H1 (cell line): ENCODE results near the gene GABPA. TPM values are rescaled to one million over a fixed set of nuclear protein-coding genes. Genes with fewer than 3 reads are reported as not detected.

Experiments used
- ATF2 ChIP-seq: IDR thresholded peaks from 2 replicates; pipeline ENCODE4 v1.6.1; 2012; ENCODE audit warnings: low read length, inconsistent platforms
- EGR1 ChIP-seq: IDR thresholded peaks from 2 replicates; pipeline ENCODE4 v1.6.1; 2011; ENCODE audit warnings: low read depth, low read length, borderline replicate concordance
- HDAC6 ChIP-seq: IDR thresholded peaks from one replicate; pipeline ENCODE4 v1.7.1; 2012; ENCODE audit warnings: low read depth, mild to moderate bottlenecking, inconsistent platforms, low read length, moderate library complexity
- JUN ChIP-seq: IDR thresholded peaks from 2 replicates; pipeline ENCODE4 v1.6.1; 2011; ENCODE audit warnings: low read depth, mild to moderate bottlenecking, improper control_type of control experiment, low read length
- POLR2A ChIP-seq, 2 experiments: IDR thresholded peaks; 1 replicate in 1 of 2; 2 replicates in 1 of 2; pipeline ENCODE4 v1.6.1; 2011; ENCODE audit warnings: low read depth in 2 of 2, low read length in 2 of 2, mild to moderate bottlenecking in 2 of 2; ENCODE audit errors: control extremely low read depth in 1 of 2
- polyA plus RNA-seq, 7 experiments: library from polyadenylated mRNA; depleted of rRNA in 3 of 7; stranded (reverse) in 5 of 7; unstranded in 2 of 7; fragments of >200 nt in 5 of 7; fragments of 200-250 nt in 2 of 7; gene quantifications; 1 replicate in 5 of 7; 2 replicates in 1 of 7; 4 replicates in 1 of 7; pipeline versions ENCODE4 v1.2.1 to v1.2.3, GENCODE V29; 2011 to 2013; ENCODE audit warnings: missing spikeins in 2 of 7, mixed read lengths in 2 of 7
- total RNA-seq: library from RNA; stranded (reverse); fragmentation: NEBNext Ultra II Directional; extraction: Animal tissue kit (Norgen Biotek cat#: 25700); gene quantifications from 2 replicates; pipeline ENCODE4 v1.2.1, GENCODE V29; 2021

Gene GABPA
- total and polyA plus RNA-seq, 2 of the 8 experiments (the other 6 are each of a cell fraction or from before 2014, with no cell fraction given) = 5.2 to 22.2 TPM

DNA sequence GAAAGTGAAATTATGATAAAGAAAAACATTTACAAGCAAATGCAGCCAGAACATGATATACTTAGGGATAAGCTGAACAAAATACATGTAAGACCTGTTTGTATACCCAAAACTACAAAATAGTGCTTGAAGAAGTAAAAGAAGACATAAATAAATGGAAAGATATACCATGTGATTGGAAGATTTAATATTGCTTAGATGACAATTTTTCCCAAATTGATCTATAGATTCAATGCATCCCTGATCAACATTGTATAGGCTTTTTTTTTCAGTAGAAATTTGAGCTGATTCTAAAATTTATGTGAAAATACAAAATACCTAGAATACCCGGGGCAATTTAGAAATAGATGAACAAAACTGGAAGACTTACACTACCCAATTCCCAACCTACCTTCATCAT, 76.4 kb downstream of the GABPA start (continued):
- TF ChIP-seq JUN (no peak), POLR2A (IDR thresholded peaks at IDR 0.05; ENCODE audit: control extremely low read depth in 1 of 2, low read depth in 2 of 2, low read length in 2 of 2) (no peak), EGR1 (no peak), HDAC6 (no peak), ATF2 (no peak)
